ENCODE data around the gene SUPT20HL2.

- TF ChIP-seq CTCF (IDR thresholded peaks at IDR 0.05): no peak
- peak in 1 of 4 donors; percentile 26 for TF ChIP-seq EP300 (IDR thresholded peaks at IDR 0.05)
Observed at GRCh38 chrX:24283127-24283794, 30.6 kb downstream of the SUPT20HL2 start.

All from sigmoid colon (tissue), 4 donors.